Stimulated activated CD4-positive, alpha-beta T cell treated with anti-CD3 and anti-CD28 coated beads, Interleukin-1b, Interleukin-23, amount 100 ng/mL, for 24 hours (primary cell): ENCODE data around the gene CD47.

Experiments used
- DNase-seq, 4 experiments: peaks; one replicate each; pipeline ENCODE4 v3.0.0-alpha.2; 2020; ENCODE audit warnings: low read depth in 4 of 4, low spot score in 1 of 4

The CD47 gene

GRCh38 chr3:108090701-108091497, at the start of gene CD47:
CD47 (minus strand) TSS chr3:108091031; CDS start chr3:108090908, 123 bp downstream.
- peak; percentile 83 to 94 (median 92) for DNase-seq

GRCh38 chr3:108137460-108137814, 46.6 kb upstream of the CD47 start:
- no peak for DNase-seq

GRCh38 chr3:108136561-108137459, 46.0 kb upstream of the CD47 start:
- no peak for DNase-seq

GRCh38 chr3:108134555-108134880, 43.7 kb upstream of the CD47 start:
- DNase-seq = no peak

- DNase-seq = no peak
Observed at GRCh38 chr3:108133858-108134554, 43.2 kb upstream of the CD47 start.

- DNase-seq = no peak
Observed at GRCh38 chr3:108133048-108133369, 42.2 kb upstream of the CD47 start.

- DNase-seq = no peak
Observed at GRCh38 chr3:108131475-108132134, 40.8 kb upstream of the CD47 start.

GRCh38 chr3:108130701-108131474, 40.1 kb upstream of the CD47 start:
- no peak for DNase-seq

GRCh38 chr3:108130236-108130635, 39.4 kb upstream of the CD47 start:
- no peak for DNase-seq

- DNase-seq = peak in 2 of 4 experiments; percentile 17 to 23
Observed at GRCh38 chr3:108127301-108127988, 36.6 kb upstream of the CD47 start.

GRCh38 chr3:108126348-108126747, 35.5 kb upstream of the CD47 start:
- DNase-seq = no peak

- peak in 3 of 4 experiments; percentile 27 to 32 (median 29) for DNase-seq
Observed at GRCh38 chr3:108125550-108126071, 34.8 kb upstream of the CD47 start.

- DNase-seq = no peak
Observed at GRCh38 chr3:108125153-108125543, 34.3 kb upstream of the CD47 start.

GRCh38 chr3:108124337-108125152, 33.7 kb upstream of the CD47 start:
- DNase-seq = peak; percentile 39 to 56 (median 46)

- no peak for DNase-seq
Observed at GRCh38 chr3:108123326-108123725, 32.5 kb upstream of the CD47 start.

- no peak for DNase-seq
Observed at GRCh38 chr3:108122276-108122675, 31.4 kb upstream of the CD47 start.

- DNase-seq = no peak
Observed at GRCh38 chr3:108119398-108120104, 28.7 kb upstream of the CD47 start.
